Lower leg skin (tissue), 3 donors: ENCODE data around the gene TXNIP.

Experiments
- POLR2A ChIP-seq, 2 donors: fragments of 450-650 bp; IDR thresholded peaks; one replicate each; pipeline ENCODE4 v1.6.1; 2016 to 2017; ENCODE audit warnings: antibody characterized with exemption in 2 of 2, mild to moderate bottlenecking in 1 of 2, moderate library complexity in 1 of 2
- TF ChIP-seq, protein P1 (sequence below), 3 donors: fragments of 450-650 bp; IDR thresholded peaks; one replicate each; pipeline ENCODE4 v1.5.1; 2016; ENCODE audit warnings: antibody characterized with exemption in 3 of 3, mild to moderate bottlenecking in 3 of 3, moderate library complexity in 2 of 3

DNA sequence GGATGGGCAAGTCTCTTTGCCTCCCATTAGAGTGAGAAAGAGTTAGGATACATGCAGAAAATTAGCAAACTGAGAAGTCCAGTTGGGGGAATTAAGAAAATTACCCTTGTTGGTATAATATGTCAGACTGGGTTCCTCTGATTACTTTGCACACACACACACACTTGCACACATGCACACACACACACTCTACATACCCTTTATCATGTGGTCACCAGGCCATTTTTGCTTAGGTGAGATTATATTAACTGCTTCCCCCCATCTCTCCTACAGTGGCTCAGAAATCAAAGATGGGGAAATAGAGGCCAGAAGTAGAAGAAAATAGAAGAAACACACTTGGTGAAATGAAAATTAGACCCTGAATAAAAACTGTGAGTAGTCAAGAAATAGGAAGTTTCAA, 37.6 kb downstream of the TXNIP start:
- TF ChIP-seq, protein P1, sequence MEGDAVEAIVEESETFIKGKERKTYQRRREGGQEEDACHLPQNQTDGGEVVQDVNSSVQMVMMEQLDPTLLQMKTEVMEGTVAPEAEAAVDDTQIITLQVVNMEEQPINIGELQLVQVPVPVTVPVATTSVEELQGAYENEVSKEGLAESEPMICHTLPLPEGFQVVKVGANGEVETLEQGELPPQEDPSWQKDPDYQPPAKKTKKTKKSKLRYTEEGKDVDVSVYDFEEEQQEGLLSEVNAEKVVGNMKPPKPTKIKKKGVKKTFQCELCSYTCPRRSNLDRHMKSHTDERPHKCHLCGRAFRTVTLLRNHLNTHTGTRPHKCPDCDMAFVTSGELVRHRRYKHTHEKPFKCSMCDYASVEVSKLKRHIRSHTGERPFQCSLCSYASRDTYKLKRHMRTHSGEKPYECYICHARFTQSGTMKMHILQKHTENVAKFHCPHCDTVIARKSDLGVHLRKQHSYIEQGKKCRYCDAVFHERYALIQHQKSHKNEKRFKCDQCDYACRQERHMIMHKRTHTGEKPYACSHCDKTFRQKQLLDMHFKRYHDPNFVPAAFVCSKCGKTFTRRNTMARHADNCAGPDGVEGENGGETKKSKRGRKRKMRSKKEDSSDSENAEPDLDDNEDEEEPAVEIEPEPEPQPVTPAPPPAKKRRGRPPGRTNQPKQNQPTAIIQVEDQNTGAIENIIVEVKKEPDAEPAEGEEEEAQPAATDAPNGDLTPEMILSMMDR (IDR thresholded peaks at IDR 0.05): no peak
- no peak for TF ChIP-seq POLR2A (IDR thresholded peaks at IDR 0.05)
